Liver (tissue), 9 donors: Measurements from ENCODE around the gene FAP. TPM values are rescaled to one million over a fixed set of nuclear protein-coding genes. Genes with fewer than 3 reads are reported as not detected.

Source experiments
- DNase-seq: peaks from one replicate; pipeline ENCODE4 v3.0.0-alpha.2; 2017; ENCODE audit warnings: low spot score
- H3K27ac ChIP-seq, 2 donors: one replicate each; pipeline ENCODE4 v1.7.0; 2013; ENCODE audit warnings: inconsistent platforms in 2 of 2, low read length in 2 of 2, control low read depth in 1 of 2, low read depth in 1 of 2, mild to moderate bottlenecking in 1 of 2
- H3K27me3 ChIP-seq, 4 donors: one replicate each; pipeline versions ENCODE4 v1.6.1 to v1.7.0; 2013; ENCODE audit warnings: low read length in 3 of 4, inconsistent platforms in 1 of 4, mild to moderate bottlenecking in 1 of 4, moderate library complexity in 1 of 4; ENCODE audit not compliant: control insufficient read depth in 4 of 4, insufficient read depth in 4 of 4
- H3K36me3 ChIP-seq, 4 donors: one replicate each; pipeline versions ENCODE4 v1.6.1 to v1.7.0; 2013; ENCODE audit warnings: low read length in 3 of 4, mild to moderate bottlenecking in 3 of 4, low read depth in 1 of 4, moderate library complexity in 1 of 4; ENCODE audit not compliant: control insufficient read depth in 4 of 4, insufficient read depth in 3 of 4
- H3K4me1 ChIP-seq, 4 donors: one replicate each; pipeline versions ENCODE4 v1.6.1 to v1.7.0; 2013; ENCODE audit warnings: low read length in 3 of 4, mild to moderate bottlenecking in 3 of 4, moderate library complexity in 1 of 4; ENCODE audit not compliant: control insufficient read depth in 4 of 4, insufficient read depth in 4 of 4
- H3K4me3 ChIP-seq, 3 donors: one replicate each; pipeline versions ENCODE4 v1.6.1 to v1.7.0; 2013; ENCODE audit warnings: low read length in 3 of 3, control low read depth in 1 of 3, low read depth in 1 of 3, mild to moderate bottlenecking in 1 of 3
- H3K9ac ChIP-seq, 2 donors: one replicate each; pipeline ENCODE4 v1.7.0; 2013; ENCODE audit warnings: low read length in 2 of 2, mild to moderate bottlenecking in 2 of 2, moderate library complexity in 2 of 2, control low read depth in 1 of 2, low read depth in 1 of 2
- H3K9me3 ChIP-seq, 4 donors: one replicate each; pipeline versions ENCODE4 v1.6.1 to v1.7.0; 2013; ENCODE audit warnings: low read length in 3 of 4; ENCODE audit not compliant: control insufficient read depth in 4 of 4
- EGR1 ChIP-seq, 2 donors: IDR thresholded peaks; 2 replicates each; pipeline ENCODE4 v1.6.1; 2016 to 2018; ENCODE audit warnings: antibody characterized with exemption in 2 of 2, low read depth in 2 of 2
- FOXA1 ChIP-seq: IDR thresholded peaks from 2 replicates; pipeline ENCODE4 v1.6.1; 2016; ENCODE audit warnings: antibody characterized with exemption
- FOXA2 ChIP-seq: IDR thresholded peaks from 2 replicates; pipeline ENCODE4 v1.6.1; 2016; ENCODE audit warnings: antibody characterized with exemption
- GABPA ChIP-seq, 2 donors: IDR thresholded peaks in 1 of 2; conservative IDR thresholded peaks in 1 of 2; 2 replicates each; pipeline ENCODE4 v1.6.1; 2016; ENCODE audit warnings: antibody characterized with exemption in 2 of 2, mild to moderate bottlenecking in 1 of 2, moderate library complexity in 1 of 2
- HNF4G ChIP-seq: IDR thresholded peaks from 2 replicates; pipeline ENCODE4 v1.6.1; 2016; ENCODE audit warnings: antibody characterized with exemption
- JUND ChIP-seq, 2 donors: IDR thresholded peaks; 2 replicates each; pipeline ENCODE4 v1.6.1; 2016; ENCODE audit warnings: antibody characterized with exemption in 2 of 2
- NR2F2 ChIP-seq: IDR thresholded peaks from 2 replicates; pipeline ENCODE4 v1.6.1; 2016; ENCODE audit warnings: antibody characterized with exemption
- RAD21 ChIP-seq, 2 donors: IDR thresholded peaks; 2 replicates each; pipeline ENCODE4 v1.6.1; 2016; ENCODE audit warnings: antibody characterized with exemption in 2 of 2, mild to moderate bottlenecking in 2 of 2
- RXRA ChIP-seq, 2 donors: IDR thresholded peaks; 2 replicates each; pipeline ENCODE4 v1.6.1; 2017 to 2018; ENCODE audit warnings: antibody characterized with exemption in 2 of 2, mild to moderate bottlenecking in 1 of 2
- SP1 ChIP-seq: IDR thresholded peaks from 2 replicates; pipeline ENCODE4 v1.6.1; 2018; ENCODE audit warnings: antibody characterized with exemption, mild to moderate bottlenecking
- TAF1 ChIP-seq: conservative IDR thresholded peaks from 2 replicates; pipeline ENCODE4 v1.6.1; 2016; ENCODE audit warnings: antibody characterized with exemption, mild to moderate bottlenecking
- YY1 ChIP-seq: IDR thresholded peaks from 2 replicates; pipeline ENCODE4 v1.6.1; 2016; ENCODE audit warnings: antibody characterized with exemption, mild to moderate bottlenecking
- WGBS: extraction: QIAGEN DNeasy Blood & Tissue Kit; methylation state at CpG from one replicate; pipeline ENCODE4 v1.1.7; 2013; 5-methylcytosine and 5-hydroxymethylcytosine counted together
- polyA plus RNA-seq, 2 donors: library from polyadenylated mRNA; stranded (reverse) in 1 of 2; unstranded in 1 of 2; fragments of 200-250 nt in 1 of 2; fragments of >200 nt in 1 of 2; fragmentation: Nextera tagmentation in 1 of 2; extraction: Ambion mirVana in 1 of 2; gene quantifications; one replicate each; pipeline versions ENCODE4 v1.2.1 to v1.2.3, GENCODE V29; 2013 to 2015
- total RNA-seq, 2 donors: library from RNA; depleted of rRNA; stranded (reverse); fragments of >200 nt; gene quantifications; one replicate each; pipeline ENCODE4 v1.2.3, GENCODE V29; 2014
- TF ChIP-seq, protein P1 (sequence below): IDR thresholded peaks from 2 replicates; pipeline ENCODE4 v1.6.1; 2016; ENCODE audit warnings: antibody characterized with exemption
- TF ChIP-seq, protein P2 (sequence below): IDR thresholded peaks from 2 replicates; pipeline ENCODE4 v1.6.1; 2016; ENCODE audit warnings: antibody characterized with exemption
- TF ChIP-seq, protein P3 (sequence below): IDR thresholded peaks from 2 replicates; pipeline ENCODE4 v1.6.1; 2016; ENCODE audit warnings: antibody characterized with exemption
- TF ChIP-seq, protein P4 (sequence below): fragments of 150-350 bp; IDR thresholded peaks from 2 replicates; pipeline ENCODE4 v1.5.1; 2017; ENCODE audit warnings: improper control_type of control experiment, low read depth, low read length; ENCODE audit not compliant: missing input control
- TF ChIP-seq, protein P5 (sequence below): IDR thresholded peaks from 2 replicates; pipeline ENCODE4 v1.6.1; 2016; ENCODE audit warnings: antibody characterized with exemption, mild to moderate bottlenecking
- donor health status: healthy.
- donor health status: healthy.
- donor health status: healthy.
- donor health status: healthy.
- donor health status: healthy.

FAP gene
- total and polyA plus RNA-seq, 4 donors = 0.10 to 0.42 (median 0.23) TPM

DNA sequence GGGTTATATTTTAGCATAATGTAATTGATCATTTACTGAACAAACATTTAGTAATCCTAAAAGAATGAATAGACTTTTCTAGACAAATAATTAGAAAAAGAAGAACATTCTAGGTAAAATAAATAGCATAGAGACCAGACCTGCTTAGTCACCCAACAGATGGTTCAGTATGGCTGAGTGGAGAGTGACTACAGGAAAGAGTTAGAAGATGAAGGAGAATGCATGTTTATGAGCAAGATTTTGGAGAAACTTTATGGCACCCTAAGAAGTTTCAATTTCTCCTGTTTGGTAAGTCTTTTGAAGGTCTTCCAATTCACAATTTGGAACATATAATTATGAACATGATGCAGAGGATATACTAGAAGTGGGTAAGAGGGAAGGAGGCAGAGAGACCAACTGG lies 32.9 kb downstream of the FAP start:
- Histone ChIP-seq H3K9me3 (no peaks in the 10 kb centered on the region), H3K27ac (no peak overlapping the region), H3K27me3 (no peaks in the 10 kb centered on the region), H3K9ac (no peak overlapping the region), H3K4me3 (no peak overlapping the region), H3K36me3 (no peaks in the 10 kb centered on the region), H3K4me1 (no peaks in the 10 kb centered on the region)
- TF ChIP-seq YY1 (no peak), TAF1 (no peak), EGR1 (IDR thresholded peaks at IDR 0.05; ENCODE audit: low read depth in 2 of 2) (no peak), RXRA (IDR thresholded peaks at IDR 0.05) (no peak)
- TF ChIP-seq, protein P1, sequence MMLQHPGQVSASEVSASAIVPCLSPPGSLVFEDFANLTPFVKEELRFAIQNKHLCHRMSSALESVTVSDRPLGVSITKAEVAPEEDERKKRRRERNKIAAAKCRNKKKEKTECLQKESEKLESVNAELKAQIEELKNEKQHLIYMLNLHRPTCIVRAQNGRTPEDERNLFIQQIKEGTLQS = no peak
- no peak for DNase-seq

DNA sequence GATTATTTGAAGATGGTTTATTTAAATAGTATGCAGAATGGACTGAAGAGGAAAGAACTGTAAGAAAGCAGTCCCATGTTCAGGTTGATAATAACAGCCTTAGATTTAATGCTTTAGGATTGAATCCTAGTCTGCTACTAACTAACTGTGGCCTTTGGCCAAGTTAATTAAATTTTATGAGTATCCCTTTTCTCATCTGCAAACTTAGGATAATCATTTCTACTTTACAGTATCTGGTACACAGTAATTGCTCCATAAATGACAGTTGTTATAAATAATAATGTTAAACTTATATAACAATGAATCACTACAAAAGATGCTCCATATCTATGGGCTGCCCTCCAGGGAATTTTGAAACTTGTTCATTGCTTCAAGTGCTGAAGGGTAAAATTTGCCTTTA lies 41.0 kb downstream of the FAP start:
- H3K27ac ChIP-seq = no peak overlapping the region
- no peaks in the 10 kb centered on the region for H3K36me3 ChIP-seq
- H3K9me3 ChIP-seq = no peaks in the 10 kb centered on the region
- H3K4me1 ChIP-seq = no peaks in the 10 kb centered on the region
- TF ChIP-seq RXRA (IDR thresholded peaks at IDR 0.05) = no peak
- TF ChIP-seq JUND (IDR thresholded peaks at IDR 0.05) = no peak
- TF ChIP-seq, protein P1 = no peak
- TF ChIP-seq, protein P2, sequence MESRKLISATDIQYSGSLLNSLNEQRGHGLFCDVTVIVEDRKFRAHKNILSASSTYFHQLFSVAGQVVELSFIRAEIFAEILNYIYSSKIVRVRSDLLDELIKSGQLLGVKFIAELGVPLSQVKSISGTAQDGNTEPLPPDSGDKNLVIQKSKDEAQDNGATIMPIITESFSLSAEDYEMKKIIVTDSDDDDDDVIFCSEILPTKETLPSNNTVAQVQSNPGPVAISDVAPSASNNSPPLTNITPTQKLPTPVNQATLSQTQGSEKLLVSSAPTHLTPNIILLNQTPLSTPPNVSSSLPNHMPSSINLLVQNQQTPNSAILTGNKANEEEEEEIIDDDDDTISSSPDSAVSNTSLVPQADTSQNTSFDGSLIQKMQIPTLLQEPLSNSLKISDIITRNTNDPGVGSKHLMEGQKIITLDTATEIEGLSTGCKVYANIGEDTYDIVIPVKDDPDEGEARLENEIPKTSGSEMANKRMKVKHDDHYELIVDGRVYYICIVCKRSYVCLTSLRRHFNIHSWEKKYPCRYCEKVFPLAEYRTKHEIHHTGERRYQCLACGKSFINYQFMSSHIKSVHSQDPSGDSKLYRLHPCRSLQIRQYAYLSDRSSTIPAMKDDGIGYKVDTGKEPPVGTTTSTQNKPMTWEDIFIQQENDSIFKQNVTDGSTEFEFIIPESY = no peak
- no peak for TF ChIP-seq GABPA (IDR thresholded peaks at IDR 0.05 in 1 of 2, conservative IDR thresholded peaks at IDR 0.05 in 1 of 2)
- TF ChIP-seq HNF4G = no peak
- TF ChIP-seq TAF1 = no peak
- H3K27me3 ChIP-seq = no peaks in the 10 kb centered on the region
- no peak for DNase-seq
- H3K9ac ChIP-seq = no peak overlapping the region
- no peak overlapping the region for H3K4me3 ChIP-seq

DNA sequence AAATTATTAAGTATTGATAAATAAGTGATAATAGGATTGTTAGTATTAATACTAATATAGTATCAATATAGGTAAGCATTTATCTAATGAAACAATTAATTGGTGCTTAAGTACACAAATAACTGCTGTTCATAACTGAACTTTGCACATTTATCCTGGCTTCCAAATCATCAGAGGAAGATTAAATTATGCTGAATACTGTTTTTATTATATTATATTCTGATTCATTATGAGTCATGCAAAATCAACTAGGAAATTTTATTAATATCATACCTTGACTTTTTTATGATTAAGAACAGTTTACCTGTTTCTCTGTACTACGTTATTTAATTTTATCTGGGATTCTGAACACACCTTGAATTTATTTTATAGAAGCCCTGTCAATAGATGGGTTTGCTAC lies 42.6 kb downstream of the FAP start:
- no peak for DNase-seq
- Histone ChIP-seq H3K9me3 (no peaks in the 10 kb centered on the region), H3K4me3 (no peak overlapping the region), H3K27ac (no peak overlapping the region), H3K36me3 (no peaks in the 10 kb centered on the region), H3K4me1 (no peaks in the 10 kb centered on the region), H3K27me3 (no peaks in the 10 kb centered on the region), H3K9ac (no peak overlapping the region)
- TF ChIP-seq FOXA1 (no peak), RAD21 (IDR thresholded peaks at IDR 0.05) (no peak), JUND (IDR thresholded peaks at IDR 0.05) (no peak), FOXA2 (no peak), GABPA (IDR thresholded peaks at IDR 0.05 in 1 of 2, conservative IDR thresholded peaks at IDR 0.05 in 1 of 2) (no peak), RXRA (IDR thresholded peaks at IDR 0.05) (no peak), SP1 (no peak), NR2F2 (no peak), YY1 (no peak), TAF1 (no peak), HNF4G (no peak), EGR1 (IDR thresholded peaks at IDR 0.05; ENCODE audit: low read depth in 2 of 2) (no peak)
- TF ChIP-seq, protein P3, sequence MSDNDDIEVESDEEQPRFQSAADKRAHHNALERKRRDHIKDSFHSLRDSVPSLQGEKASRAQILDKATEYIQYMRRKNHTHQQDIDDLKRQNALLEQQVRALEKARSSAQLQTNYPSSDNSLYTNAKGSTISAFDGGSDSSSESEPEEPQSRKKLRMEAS = no peak
- TF ChIP-seq, protein P2 = no peak
- TF ChIP-seq, protein P4, sequence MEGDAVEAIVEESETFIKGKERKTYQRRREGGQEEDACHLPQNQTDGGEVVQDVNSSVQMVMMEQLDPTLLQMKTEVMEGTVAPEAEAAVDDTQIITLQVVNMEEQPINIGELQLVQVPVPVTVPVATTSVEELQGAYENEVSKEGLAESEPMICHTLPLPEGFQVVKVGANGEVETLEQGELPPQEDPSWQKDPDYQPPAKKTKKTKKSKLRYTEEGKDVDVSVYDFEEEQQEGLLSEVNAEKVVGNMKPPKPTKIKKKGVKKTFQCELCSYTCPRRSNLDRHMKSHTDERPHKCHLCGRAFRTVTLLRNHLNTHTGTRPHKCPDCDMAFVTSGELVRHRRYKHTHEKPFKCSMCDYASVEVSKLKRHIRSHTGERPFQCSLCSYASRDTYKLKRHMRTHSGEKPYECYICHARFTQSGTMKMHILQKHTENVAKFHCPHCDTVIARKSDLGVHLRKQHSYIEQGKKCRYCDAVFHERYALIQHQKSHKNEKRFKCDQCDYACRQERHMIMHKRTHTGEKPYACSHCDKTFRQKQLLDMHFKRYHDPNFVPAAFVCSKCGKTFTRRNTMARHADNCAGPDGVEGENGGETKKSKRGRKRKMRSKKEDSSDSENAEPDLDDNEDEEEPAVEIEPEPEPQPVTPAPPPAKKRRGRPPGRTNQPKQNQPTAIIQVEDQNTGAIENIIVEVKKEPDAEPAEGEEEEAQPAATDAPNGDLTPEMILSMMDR = no peak
- TF ChIP-seq, protein P1 = no peak
- TF ChIP-seq, protein P5, sequence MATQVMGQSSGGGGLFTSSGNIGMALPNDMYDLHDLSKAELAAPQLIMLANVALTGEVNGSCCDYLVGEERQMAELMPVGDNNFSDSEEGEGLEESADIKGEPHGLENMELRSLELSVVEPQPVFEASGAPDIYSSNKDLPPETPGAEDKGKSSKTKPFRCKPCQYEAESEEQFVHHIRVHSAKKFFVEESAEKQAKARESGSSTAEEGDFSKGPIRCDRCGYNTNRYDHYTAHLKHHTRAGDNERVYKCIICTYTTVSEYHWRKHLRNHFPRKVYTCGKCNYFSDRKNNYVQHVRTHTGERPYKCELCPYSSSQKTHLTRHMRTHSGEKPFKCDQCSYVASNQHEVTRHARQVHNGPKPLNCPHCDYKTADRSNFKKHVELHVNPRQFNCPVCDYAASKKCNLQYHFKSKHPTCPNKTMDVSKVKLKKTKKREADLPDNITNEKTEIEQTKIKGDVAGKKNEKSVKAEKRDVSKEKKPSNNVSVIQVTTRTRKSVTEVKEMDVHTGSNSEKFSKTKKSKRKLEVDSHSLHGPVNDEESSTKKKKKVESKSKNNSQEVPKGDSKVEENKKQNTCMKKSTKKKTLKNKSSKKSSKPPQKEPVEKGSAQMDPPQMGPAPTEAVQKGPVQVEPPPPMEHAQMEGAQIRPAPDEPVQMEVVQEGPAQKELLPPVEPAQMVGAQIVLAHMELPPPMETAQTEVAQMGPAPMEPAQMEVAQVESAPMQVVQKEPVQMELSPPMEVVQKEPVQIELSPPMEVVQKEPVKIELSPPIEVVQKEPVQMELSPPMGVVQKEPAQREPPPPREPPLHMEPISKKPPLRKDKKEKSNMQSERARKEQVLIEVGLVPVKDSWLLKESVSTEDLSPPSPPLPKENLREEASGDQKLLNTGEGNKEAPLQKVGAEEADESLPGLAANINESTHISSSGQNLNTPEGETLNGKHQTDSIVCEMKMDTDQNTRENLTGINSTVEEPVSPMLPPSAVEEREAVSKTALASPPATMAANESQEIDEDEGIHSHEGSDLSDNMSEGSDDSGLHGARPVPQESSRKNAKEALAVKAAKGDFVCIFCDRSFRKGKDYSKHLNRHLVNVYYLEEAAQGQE = no peak
- 69% methylated on average over 1 of the region's 1 CpG for WGBS
